Astrocyte of the spinal cord (primary cell): ENCODE data around the gene CAPN13.

ENCODE experiments used
- DNase-seq: peaks from one replicate; pipeline ENCODE4 v3.0.0; 2011; ENCODE audit warnings: low read depth, low spot score
- H3K4me3 ChIP-seq: 2 replicates; pipeline ENCODE4 v1.5.1; 2011; ENCODE audit warnings: low read depth, mild to moderate bottlenecking, low read length, moderate library complexity
- CTCF ChIP-seq: IDR thresholded peaks from 2 replicates; pipeline ENCODE4 v1.5.1; 2012; ENCODE audit warnings: low read depth, mild to moderate bottlenecking, low read length, inconsistent platforms
- in situ Hi-C: cut with HindIII; loops from 2 replicates; pipeline ENCODE4 v1.10.0; 2017; ENCODE audit warnings: low sequenced_read_pairs

The CAPN13 gene

GRCh38 chr2:30747206-30747605, 60.0 kb downstream of the CAPN13 start:
- no peak for TF ChIP-seq CTCF
- H3K4me3 ChIP-seq, result no peak overlapping the region
- in situ Hi-C loops, result no loop called here
- no peak for DNase-seq

GRCh38 chr2:30744823-30745222, 62.4 kb downstream of the CAPN13 start:
- no peak for DNase-seq
- H3K4me3 ChIP-seq, result no peak overlapping the region
- no peak for TF ChIP-seq CTCF
- in situ Hi-C loops, result no loop called here

- no peak overlapping the region for H3K4me3 ChIP-seq
- in situ Hi-C loops, result no loop called here
- TF ChIP-seq CTCF, result no peak
Measured at GRCh38 chr2:30741576-30741975, 65.7 kb downstream of the CAPN13 start.

GRCh38 chr2:30738141-30738911, 68.9 kb downstream of the CAPN13 start:
- DNase-seq, result no peak
- no peak overlapping the region for H3K4me3 ChIP-seq
- TF ChIP-seq CTCF, result no peak
- in situ Hi-C loops, result no loop called here

More at GRCh38 chr2:30741576-30741975, 65.7 kb downstream of the CAPN13 start:
- DNase-seq, result no peak

GRCh38 chr2:30737326-30737610, 70.0 kb downstream of the CAPN13 start:
- no peak for TF ChIP-seq CTCF
- no peak for DNase-seq
- in situ Hi-C loops, result no loop called here
- no peak overlapping the region for H3K4me3 ChIP-seq

GRCh38 chr2:30736461-30737325, 70.6 kb downstream of the CAPN13 start:
- H3K4me3 ChIP-seq, result no peak overlapping the region
- in situ Hi-C loops, result no loop called here
- TF ChIP-seq CTCF, result no peak
- DNase-seq, result no peak
